Thoracic aorta endothelial cell (primary cell): ENCODE data around the gene VWDE. TPM values are rescaled to one million over a fixed set of nuclear protein-coding genes. Genes with fewer than 3 reads are reported as not detected.

ENCODE experiments used
- total RNA-seq: library from RNA; depleted of rRNA; stranded (reverse); fragments of >200 nt; gene quantifications from 2 replicates; pipeline ENCODE4 v1.2.3, GENCODE V29; 2012

Gene VWDE
- under 0.01 and 0.50 TPM in 2 replicates for total RNA-seq

DNA sequence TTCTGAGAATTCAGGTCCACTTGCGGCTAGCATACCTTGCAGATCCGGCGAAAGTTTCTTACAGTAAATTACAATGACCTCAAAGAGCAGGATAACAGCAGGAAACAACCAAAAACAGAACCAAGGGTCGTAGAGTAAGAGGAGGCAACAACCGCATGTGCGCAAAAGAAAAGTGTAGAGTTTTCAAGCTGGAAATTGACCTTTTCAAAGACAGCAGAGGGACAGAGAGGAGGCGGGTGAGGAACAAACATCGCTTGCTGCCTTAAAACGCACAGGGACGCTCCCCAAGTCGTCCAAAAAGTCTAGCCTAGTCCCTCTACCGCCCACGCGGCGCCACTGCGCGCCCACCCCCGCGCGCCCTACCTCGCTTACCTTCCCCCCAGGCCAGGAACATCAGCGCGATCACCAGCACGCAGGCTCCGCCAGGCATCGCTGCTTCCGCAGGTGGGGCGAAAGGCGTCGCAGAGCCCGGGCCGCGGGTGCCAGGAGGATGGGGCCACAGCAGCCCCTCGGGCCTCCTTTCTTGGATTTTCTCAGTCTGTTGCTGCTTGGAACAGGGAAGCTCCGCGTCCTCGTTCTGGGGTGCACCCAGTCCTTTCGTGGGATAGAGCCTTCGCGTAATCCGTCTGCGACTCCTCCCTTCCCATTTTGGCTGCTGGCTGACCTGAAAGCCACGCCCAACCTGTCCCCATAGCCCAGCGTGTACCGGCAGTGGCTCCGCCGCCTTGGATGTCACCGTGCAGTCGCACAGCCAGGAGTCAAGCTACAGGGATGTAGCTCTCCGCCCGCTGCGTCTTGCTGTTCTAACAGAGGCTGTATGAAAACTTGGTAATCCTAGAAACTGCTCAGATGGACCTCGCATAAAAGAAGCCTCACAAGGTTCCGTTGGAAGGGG is at the start of gene VWDE:
VWDE (minus strand) TSS at position 579 of the 895 bp plus-strand sequence; CDS start at position 430, 149 bp downstream.

Other genes with a start within 250 kb of the VWDE start
- 71.6 and 73.4 TPM in 2 replicates for gene TMEM106B, start 192.6 kb downstream of the VWDE start, total RNA-seq
- 0.13 and 0.14 TPM in 2 replicates for gene SCIN, start 166.9 kb upstream of the VWDE start, total RNA-seq